HG03066 (cell line): ENCODE measurements around the gene ARL8B.
"Not testable (repeated sequence)": the region's sequence is repeated elsewhere in the genome, so short reads cannot be mapped to it uniquely, and the experiment has no call there.

Experiments
- ATAC-seq: cut with Tn5 transposase; IDR thresholded peaks from one replicate; pipeline ENCODE4 v1.9.1; 2021; ENCODE audit warnings: low read depth; ENCODE audit not compliant: unreplicated experiment

The ARL8B gene

DNA sequence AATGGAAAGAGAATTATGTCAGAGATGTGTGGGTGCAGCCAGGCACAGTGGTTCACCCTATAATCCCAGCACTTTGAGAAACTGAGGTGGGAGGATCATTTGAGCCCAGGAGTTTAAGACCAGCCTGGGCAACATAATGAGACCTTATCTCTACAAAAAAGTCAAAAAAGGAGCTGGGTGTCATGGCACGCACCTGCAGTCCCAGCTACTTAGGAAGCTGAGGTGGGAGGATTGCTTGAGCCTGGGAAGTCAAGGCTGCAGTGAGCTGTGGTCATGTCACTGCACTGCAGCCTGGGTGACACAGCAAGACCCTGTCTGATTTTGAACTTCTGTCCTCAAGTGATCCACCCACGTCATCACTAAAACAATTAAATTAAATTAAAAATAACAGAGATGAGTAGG, 15.2 kb upstream of the ARL8B start:
- ATAC-seq: not testable (repeated sequence)

DNA sequence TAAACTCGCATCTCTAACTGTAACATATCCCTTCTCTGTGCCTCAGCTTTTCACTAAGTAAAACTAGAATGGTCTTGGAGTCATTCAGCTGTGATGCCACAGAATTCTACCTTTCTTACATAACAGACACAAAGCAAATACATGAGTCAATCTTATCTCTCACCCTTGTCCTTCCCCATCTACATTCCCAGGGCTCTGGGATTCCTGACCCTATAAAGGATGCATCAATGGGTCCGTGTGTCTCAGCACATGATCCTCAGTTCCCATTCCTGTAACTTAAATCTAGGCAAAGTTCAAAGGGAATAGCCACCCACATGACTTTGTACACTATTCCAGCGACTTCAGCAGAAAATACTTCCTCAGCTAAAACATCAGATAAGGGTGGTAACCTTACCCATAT, 11.8 kb upstream of the ARL8B start:
- no peak for ATAC-seq

DNA sequence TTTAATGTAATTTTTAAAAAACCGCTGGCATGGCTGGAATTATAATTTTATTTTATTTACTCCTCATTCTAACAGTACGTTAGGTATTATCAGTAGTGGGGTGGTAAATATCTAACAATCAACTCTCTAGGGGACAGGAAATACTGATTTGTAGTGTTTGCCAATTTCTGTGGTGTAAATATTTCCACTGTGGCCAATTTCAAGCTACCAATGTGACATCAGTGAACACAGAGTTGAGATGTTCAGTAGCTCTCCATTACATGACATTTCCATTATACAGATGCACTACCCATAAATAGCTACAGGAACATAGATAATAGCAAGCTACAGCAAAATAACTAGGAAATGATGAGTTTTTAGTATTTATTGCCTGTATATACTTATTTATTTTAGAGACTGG, 10.0 kb upstream of the ARL8B start:
- no peak for ATAC-seq

DNA sequence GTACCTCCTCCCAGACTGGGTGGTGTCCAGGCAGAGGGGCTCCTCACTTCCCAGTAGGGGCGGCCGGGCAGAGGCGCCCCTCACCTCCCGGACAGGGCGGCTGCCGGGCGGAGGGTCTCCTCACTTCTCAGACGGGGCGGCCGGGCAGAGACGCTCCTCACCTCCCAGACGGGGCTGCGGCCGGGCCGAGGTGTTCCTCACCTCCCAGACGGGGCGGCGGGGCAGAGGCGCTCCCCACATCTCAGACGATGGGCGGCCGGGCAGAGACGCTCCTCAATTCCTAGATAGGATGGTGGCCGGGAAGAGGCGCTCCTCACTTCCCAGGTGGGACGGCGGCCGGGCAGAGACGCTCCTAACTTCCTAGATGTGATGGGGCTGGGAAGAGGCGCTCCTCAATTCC, 8.4 kb upstream of the ARL8B start:
- not testable (repeated sequence) for ATAC-seq

DNA sequence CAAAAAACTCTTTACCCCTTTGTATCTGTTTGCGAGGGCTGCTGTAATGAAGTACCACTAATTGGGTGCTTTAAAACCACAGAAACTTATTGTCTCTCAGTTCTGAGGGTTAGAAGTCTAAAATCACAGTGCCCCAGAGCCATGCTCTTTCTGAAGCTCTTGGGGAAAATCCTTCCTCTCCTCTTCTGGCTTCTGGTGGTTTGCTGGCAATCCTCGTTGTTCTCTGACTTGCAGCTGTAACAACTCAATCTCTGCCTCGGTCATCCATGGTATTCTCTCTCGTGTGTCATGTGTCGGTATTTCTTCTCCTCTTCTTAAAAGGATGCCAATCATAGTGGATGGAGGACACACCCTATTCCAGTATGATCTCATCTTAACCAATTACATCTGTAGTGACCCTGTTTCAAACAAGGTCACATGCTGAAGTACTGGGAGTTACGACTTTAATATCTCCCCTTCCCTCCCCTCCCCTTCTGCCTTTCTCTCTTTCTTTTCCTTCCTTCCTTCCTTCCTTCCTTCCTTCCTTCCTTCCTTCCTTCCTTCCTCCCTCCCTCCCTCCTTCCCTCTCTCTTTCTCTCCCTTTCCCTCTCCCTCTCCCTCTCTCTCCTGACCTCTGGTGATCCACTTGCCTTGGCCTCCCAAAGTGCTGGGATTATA, 6.5 kb upstream of the ARL8B start:
- peak; percentile 63 for ATAC-seq

DNA sequence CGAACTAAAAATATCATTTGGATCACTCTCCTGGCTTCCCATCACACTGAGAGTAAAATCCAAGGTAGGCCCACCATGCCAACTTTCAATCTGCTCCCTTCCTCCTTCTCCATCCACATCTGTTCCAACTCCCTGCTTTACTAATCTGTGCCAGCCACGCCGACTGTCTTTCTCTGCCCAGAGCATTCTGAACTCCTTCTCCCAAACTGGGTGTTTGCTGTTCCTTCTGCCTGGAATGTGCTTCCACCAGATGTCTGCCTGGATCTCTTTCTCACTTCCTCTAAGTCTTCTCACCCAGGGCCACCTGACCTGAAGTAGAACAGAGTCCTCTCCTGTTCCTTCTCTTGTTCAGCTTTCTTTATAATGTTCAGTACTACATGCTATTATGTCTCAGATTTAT, 5.6 kb upstream of the ARL8B start:
- ATAC-seq: no peak

DNA sequence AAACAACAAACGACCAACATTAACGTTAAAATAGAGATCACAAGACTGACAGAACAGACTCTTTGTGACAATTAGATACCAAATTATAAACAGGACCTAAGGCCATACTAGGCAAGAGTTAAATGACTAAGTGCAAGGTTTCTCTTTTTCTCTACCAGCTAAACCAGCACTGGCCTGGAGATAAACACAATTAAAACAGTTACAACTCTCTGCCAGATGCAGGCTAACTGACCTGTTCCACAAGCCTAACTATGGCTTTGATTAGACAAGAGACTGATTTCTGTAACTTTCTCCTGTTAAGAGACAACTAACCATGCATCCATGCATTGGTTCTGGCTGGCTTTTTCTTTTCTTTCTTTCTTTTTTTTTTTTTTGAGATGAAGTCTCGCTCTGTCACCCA, 1.6 kb upstream of the ARL8B start:
- no peak for ATAC-seq

DNA sequence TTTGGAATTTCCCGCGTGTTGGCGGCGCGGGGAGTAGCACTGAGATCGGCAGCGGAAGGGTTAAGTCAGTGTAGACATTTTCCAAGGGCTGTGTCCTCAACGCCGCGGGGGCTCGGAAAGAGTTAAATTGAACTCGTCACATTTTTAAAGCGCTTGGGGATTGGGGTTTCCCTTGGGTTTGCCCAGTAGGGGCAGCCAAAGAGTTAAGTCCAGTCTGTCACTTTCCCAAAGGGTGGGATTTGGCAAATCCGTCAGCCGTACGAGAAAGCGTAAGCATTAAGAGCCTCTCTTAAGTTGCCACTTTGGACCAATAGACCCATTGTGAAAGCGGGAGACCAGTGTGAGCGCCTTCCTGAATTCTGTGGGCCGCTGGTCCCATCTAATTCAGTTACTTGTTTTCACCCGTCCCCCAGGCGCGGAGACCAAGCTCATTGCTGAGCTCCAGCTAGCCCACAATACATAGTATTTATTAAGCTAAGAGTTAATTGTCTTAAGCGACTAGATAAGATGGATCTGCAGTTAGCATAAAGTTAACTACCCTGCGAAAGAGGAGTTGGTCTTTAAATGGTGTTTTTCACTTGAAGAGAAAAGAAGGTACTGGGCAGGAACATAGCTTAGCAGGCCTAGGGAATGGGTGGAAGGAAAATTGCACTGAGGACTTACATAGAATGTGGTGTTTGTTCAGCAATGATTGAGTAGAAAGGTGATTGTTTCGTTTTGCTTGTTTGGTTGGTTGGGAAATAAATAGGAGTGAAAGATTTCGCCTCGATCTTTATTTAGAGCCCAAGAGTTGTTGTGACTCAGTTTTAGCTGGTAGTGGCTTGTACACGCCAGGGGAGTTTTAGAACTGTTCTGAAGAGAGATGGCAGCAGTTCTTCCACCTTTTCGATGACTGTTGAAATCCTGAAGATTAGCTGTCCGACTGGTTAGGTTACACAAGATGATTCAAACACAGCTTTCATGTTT, 932 bp downstream of the ARL8B start:
- ATAC-seq: peak; percentile 8

DNA sequence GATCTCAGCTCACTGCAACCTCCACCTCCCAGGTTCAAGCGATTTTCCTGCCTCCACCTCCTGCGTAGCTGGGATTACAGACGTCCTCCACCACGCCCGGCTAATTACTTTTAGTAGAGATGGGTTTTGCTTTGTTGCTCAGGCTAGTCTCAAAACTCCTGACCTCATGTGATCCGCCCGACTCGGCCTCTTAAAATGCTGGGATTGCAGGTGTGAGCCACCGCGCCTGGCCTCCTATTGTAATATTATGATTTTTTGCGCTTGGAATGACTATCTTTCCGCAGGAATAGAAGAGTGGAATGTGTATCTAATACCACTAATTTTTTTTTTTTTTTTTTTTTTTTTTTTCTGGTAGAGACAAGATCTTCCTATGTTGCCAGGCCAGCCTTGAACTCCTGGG, 1.8 kb downstream of the ARL8B start:
- ATAC-seq: no peak

DNA sequence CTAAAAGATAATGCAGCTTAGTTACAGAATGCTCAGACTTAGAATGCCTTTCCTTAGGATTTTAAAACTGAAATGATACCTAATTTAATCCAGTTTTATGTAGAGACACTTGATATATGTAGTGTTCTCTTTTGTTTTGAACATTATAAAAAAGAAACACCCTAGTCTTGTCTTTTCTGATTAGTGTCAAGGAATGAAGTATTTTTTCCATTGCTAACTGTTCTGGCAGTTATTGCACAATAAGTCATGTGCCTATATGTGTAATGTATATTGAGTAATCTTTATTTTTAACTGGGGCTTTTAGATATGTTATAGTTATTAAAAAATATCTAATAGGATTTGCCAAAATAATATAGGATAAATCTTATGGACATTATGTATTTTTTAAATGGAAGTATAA, 4.5 kb downstream of the ARL8B start:
- ATAC-seq: no peak

DNA sequence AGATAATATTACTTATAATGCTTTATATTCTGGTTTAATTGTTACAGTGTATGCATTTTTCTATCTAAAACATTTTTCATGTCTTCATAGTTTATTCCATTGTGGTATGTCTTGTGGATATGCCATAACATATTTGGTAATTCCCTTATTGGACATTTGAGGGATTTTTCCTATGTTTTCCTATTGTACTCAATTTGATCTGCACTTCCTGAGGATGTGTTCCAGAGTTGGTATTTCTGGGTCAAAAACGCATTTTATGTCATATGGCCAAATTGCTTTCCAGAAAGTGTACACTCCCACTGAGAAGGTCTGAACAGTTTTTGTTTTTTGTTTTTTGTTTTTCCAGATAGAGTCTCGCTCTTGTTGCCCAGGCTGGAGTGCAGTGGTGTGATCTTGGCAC, 6.8 kb downstream of the ARL8B start:
- ATAC-seq: no peak

DNA sequence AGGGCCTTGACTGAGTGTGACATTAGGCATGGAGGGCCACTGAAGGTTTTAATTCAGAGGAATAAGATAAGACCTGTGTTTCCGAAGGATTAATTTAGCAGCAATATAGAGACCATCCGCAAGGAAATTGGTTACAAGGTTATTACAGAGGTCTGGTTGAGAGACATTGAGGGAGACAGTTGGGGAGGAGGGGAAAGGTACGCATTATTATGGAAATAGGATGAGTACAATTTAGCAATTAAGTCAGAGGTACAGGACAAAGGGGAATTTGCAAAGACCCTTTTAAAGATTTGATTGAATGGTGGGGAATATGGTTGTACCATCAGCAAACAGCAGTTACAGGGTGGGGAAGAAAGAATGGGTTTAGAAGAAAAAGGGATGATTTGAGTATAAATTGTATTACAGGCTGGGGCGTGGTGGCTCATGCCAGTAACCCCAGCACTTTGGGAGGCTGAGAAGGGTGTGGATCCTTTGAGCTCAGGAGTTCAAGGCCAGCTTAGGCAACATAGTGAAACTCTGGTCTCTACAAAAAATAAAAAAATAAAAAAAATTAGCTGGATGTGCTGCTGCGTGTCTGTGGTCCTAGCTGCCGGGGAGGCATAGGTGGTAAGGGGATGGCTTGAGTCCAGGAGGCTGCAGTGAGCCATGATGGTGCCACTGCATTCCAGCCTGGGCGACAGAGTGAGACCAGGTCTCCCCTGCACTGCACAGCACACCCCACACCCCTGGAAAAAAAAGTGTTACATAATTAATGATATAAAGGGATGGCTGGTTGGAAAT, 11.3 kb downstream of the ARL8B start:
- ATAC-seq: no peak

DNA sequence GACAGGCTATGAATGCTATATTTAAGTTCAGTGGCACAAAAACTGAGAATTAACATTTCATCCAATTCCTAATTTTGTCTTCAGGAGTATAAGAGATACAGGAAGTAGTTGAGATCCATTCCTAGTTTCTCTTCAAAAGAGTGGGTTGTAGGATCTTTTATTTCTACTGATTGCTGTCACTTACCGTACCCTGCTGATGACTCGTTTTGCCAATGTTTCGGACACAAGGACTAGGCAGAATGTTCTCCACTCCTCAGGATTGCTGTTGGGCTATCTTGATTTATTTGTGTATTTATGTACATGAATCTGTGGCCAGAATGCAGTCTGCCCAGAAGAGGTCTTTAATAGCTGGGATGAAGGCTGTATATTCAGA, 11.9 kb downstream of the ARL8B start:
- ATAC-seq: no peak

DNA sequence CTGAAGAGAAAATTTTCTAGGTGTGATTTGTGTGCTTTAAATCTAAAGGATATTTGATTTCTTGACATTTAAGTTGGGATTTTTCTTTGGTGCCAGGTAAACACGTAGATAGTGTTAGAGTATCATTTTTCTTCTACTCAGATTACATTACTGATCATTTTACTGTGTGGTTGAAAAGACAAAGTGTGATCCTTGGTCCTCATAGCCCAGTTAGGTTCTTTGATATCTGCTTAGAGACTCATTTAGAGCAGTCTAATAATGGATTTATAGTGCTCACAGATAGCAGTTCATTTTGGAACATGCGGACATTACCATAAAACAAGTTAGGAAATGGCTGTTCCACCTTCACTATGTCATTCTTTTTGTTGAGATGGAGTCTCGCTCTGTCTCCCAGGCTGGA, 12.4 kb downstream of the ARL8B start:
- ATAC-seq: no peak

DNA sequence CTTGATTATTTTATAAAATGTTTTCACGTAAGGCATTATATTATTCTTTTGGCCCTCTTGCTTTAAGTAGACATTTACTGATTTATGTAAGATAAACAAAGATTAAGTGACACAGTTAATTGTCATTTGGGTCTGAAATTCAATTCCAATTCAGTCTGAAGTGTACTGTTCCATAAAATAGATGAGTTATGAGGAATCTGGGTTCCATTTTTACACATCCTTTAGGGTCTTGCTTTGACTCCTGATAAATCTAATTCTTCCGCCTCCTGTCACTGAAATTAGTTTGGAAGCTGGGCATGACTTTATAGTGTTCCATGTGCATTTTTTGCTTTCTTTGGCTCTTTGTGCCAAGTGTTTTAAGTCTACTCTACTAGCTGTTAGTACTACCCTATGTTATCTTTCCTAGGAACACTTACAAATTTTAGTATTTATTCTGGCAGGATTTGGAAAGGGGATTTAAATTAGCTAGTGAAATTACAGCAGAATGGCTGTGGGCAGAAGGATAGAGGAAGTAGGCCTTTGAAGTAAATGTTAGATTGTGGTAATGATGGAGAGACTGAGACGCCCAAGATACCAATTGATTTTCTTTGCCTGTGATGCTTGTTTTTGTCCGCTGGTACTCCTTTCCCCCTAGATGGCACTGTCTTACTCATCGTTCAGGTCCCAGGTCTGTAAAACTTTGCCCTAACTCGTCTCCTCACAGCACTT, 14.3 kb downstream of the ARL8B start:
- peak; percentile 83 for ATAC-seq

DNA sequence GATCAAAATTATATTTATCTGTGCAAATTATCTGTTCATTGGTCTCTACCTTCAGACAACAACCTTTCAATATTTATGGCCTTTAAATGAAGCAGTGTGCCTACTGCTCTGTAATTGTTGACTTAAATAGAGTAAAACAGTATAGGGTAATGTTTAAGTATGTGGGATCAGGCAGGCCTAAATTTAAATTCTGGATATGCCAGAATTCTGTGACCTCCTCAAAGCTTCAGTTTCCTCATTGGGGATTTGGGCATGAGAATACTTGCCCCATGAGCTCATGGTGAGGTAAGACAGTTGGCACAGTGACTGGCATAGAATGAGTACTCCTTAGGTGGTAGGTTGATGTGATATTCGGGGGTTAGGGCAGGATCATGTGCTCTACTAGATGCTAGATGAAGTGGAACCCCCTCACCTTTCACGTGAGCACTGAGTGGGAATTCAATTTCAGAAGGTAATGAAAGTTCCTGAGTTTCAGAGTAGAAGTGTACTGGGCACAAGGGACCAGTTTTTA, 14.9 kb downstream of the ARL8B start:
- peak; percentile 12 for ATAC-seq

DNA sequence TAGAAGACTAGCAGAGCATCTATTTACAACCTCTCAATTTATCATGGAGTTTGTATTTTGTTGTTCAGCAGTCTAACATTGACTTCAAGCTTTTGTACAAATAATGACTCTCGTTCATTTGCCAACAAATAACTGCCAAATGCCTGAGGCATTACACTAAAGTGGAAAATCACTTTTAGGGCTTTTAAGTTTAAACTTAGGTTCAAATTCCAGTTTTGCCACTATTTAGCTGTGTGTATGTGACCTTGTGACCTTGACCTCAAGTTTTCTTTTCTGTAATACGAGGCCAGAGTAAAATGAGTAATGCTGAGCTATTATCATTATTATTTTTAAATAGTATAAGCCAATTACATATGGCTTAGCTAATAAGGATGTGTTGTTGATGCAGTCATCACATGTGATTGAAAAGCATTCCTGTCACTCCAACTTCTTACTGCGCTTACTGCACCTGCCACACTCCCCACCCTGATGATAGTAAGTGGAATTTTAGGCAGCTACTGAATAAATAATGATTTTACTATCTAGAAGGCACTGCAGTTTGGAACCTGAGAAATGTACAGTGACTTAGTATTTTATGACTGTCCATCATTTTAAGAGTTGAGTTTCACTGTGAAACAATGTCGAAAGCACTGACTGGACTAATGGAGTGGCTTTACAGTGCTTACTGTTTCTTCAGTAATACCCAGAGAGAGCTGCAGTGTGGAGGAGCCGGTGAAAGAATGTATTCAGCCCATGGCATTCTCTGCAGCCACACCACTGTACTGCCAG, 16.3 kb downstream of the ARL8B start:
- ATAC-seq: no peak

DNA sequence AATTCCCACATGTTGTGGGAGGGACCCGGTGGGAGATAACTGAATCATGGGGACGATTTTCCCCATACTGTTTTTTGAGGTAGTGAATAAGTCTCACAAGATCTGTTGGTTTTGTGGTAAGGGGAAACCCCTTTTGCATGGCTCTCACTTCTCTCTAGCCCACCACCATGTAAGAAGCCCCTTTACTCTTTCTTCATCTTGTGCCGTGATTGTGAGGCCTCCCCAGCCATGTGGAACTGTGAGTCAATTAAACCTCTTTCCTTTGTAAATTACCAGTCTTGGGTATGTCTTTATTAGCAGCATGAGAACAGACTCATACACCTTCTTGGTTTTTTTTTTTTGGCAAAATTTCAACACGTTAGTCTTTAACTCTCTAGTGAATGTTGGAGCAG, 18.1 kb downstream of the ARL8B start:
- ATAC-seq: peak; percentile 29

DNA sequence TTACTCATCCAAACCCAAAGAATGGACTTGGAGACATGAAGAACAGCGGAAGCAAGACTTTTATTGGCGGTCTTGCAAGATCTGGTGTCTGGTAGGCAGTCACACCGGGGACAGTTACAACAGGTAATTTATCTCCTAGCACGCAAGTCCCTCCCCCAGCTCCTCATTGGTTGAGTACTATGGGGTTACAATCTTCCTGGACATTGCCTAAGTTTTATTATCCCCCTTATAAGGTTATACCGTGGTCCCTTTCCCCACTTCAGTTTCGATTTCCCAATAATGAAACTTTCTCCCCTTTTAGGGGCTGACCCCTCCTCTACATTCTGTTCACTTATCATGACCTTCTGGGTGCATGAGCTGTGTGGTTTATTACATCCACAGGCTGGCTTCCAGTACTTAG, 18.7 kb downstream of the ARL8B start:
- ATAC-seq: no peak

DNA sequence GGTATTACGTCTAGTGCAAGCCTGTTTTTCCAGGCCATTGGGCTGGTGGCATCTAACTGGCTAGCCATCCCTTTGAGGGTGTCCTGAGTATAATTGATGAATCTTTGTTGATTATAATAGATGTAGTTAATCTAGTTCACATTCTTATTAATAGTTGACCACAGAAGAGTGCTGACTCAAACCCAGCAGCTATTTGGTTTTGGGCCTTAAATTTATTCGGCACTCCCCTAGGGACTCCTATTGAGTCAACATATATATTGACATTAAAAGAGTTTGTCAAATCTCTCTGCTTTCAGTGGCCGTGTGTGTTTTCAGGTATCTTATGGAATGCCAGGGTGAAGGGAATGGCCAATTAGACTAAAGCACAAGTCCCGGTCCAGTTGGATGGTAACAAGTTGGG, 19.7 kb downstream of the ARL8B start:
- ATAC-seq: no peak
